Duodenal mucosa (tissue), 2 donors: ENCODE measurements around the gene SRGAP1.
"Not testable (repeated sequence)": the region's sequence is repeated elsewhere in the genome, so short reads cannot be mapped to it uniquely, and the experiment has no call there.

ENCODE experiments used
- H3K27ac ChIP-seq: one replicate; pipeline ENCODE4 v1.7.0; 2013; ENCODE audit warnings: low read depth, low read length
- H3K27me3 ChIP-seq, 2 donors: one replicate each; pipeline ENCODE4 v1.7.0; 2013; ENCODE audit warnings: low read length in 2 of 2, control low read depth in 1 of 2; ENCODE audit not compliant: insufficient read depth in 2 of 2, control insufficient read depth in 1 of 2
- H3K36me3 ChIP-seq, 2 donors: one replicate each; pipeline ENCODE4 v1.7.0; 2013; ENCODE audit warnings: low read length in 2 of 2, control low read depth in 1 of 2; ENCODE audit not compliant: insufficient read depth in 2 of 2, control insufficient read depth in 1 of 2
- H3K4me1 ChIP-seq, 2 donors: one replicate each; pipeline ENCODE4 v1.7.0; 2013; ENCODE audit warnings: low read length in 2 of 2, control low read depth in 1 of 2; ENCODE audit not compliant: insufficient read depth in 2 of 2, control insufficient read depth in 1 of 2
- H3K4me3 ChIP-seq, 2 donors: one replicate each; pipeline ENCODE4 v1.7.0; 2013; ENCODE audit warnings: low read length in 2 of 2, low read depth in 1 of 2
- H3K9ac ChIP-seq, 2 donors: one replicate each; pipeline ENCODE4 v1.7.0; 2013; ENCODE audit warnings: low read length in 2 of 2, low read depth in 1 of 2
- H3K9me3 ChIP-seq, 2 donors: one replicate each; pipeline ENCODE4 v1.7.0; 2013; ENCODE audit warnings: low read length in 2 of 2, control low read depth in 1 of 2; ENCODE audit not compliant: control insufficient read depth in 1 of 2

SRGAP1 gene

DNA sequence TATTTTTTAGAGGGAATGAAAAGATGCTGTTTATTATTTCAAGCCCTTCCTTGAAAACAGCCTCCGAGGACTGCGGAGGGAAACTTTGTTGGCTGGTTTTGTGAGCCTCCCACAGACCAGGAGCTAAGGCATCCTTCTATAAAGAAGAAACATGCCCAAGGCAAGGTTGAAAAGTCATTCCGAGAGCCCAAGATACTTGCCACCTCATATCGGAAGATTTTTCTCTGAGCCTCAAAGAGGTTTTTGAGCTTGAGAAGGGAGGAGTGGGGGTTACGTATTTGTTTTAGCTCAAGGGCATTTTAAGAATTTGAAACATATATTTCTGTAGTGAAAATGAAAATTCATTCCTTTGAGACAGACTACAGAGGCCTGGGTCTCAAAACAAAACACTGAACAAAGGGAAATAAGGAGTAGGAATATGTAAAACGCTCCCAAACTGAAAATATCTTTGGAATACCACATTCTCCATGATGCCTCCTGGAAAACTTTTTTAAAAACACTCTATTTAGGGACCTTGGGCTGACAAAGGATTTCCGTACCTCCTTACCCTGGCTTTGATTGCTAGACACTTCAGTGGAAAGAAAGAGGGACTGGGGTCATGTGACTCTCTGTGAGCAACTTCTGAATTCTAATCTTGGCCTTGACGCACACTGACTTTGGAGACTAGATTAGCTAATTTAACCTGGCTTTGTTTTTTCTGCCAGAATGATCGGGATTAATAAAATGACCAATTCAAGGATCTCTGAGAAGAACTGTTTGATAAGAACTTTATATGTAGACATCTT lies 180.9 kb downstream of the SRGAP1 start:
- no peaks in the 10 kb centered on the region for H3K27me3 ChIP-seq
- H3K27ac ChIP-seq, result no peak overlapping the region
- no peaks in the 10 kb centered on the region for H3K4me1 ChIP-seq
- H3K9me3 ChIP-seq, result no peaks in the 10 kb centered on the region
- peaks cover 0 to 3% of the 10 kb centered on the region in 2 donors for H3K36me3 ChIP-seq
- no peak overlapping the region for H3K9ac ChIP-seq
- H3K4me3 ChIP-seq, result no peak overlapping the region

DNA sequence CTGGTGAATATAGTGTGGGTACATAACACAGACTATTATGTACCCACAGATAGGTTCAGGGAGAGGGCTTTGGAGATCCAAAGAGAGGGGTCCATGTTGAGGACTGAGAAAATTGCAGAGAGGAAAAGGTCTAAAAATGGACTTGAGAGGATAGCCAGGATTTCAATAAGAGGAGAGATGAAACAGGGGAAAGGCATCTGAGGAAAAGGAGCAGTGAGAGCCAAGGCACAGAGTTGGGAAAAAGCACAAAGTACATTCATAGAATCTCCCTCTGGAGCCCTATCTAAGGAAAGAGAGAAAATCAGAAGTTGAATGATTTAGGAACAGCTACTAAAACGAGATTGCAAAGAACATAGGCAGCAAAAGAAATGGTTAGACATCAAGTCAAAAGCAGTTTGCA lies 182.8 kb downstream of the SRGAP1 start:
- Histone ChIP-seq H3K4me3 (no peak overlapping the region), H3K27ac (no peak overlapping the region), H3K9ac (no peak overlapping the region), H3K4me1 (no peaks in the 10 kb centered on the region), H3K9me3 (no peaks in the 10 kb centered on the region), H3K27me3 (no peaks in the 10 kb centered on the region), H3K36me3 (peaks cover 0 to 3% of the 10 kb centered on the region in 2 donors)

DNA sequence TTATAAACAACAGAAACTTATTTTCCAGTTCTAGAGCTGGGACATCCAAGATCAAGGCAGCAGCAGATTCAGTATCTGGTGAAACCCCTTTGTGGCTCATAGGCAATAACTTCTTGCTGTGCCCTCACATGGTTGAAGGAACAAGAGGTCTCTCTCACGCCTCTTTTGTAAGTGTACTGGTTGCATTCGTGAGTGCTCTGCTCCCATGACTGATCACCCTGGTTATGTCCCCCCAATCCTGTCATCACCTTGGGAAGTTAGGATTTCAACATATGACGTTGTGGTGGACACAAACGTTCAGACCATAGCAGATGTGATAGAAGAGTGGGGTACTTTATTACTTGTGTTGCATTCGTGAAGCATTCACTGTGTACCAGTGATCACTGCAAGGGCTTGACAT lies 184.0 kb downstream of the SRGAP1 start:
- Histone ChIP-seq H3K4me1 (no peaks in the 10 kb centered on the region), H3K27me3 (no peaks in the 10 kb centered on the region), H3K9ac (no peak overlapping the region), H3K4me3 (no peak overlapping the region), H3K36me3 (peaks cover 0 to 3% of the 10 kb centered on the region in 2 donors), H3K9me3 (no peaks in the 10 kb centered on the region), H3K27ac (no peak overlapping the region)

DNA sequence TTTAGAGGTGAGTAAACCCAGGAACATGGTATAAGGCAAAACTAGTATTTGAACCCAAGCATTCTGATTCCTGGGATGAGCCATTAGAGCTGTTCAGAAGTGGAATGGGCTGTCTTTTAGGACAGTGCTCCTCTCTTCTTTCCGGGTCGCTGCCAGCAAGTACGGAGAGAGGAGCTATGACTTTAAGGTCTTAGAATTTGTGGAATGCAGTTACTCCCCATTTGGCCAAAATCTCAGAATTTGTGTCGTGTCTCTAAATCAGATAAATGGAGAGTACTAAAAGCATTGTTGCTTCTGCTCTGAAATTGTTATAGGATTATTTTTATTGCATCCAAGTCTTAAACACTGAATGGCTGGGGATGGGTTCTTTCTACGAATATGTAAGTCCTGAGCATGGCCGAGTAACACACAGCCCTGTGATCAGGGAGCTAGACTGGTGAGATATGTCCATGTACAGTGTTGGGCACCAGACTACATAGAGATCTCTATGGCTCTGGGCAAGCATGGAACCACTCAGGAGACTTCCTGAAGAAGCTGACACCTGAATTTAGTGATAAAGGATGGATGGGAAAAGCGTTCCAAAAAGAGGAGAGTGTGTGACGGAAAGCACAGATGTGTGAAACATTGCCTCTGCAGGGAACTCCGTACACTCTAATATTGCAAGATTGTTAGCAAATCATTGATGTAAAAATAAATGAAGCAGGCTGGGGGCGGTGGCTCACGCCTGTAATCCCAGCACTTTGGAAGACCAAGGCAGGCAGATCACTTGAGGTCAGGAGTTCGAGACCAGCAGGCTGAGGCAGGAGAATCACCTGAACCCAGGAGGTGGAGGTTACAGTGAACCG lies 184.7 kb downstream of the SRGAP1 start:
- no peaks in the 10 kb centered on the region for H3K27me3 ChIP-seq
- H3K9ac ChIP-seq, result no peak overlapping the region
- H3K27ac ChIP-seq, result no peak overlapping the region

DNA sequence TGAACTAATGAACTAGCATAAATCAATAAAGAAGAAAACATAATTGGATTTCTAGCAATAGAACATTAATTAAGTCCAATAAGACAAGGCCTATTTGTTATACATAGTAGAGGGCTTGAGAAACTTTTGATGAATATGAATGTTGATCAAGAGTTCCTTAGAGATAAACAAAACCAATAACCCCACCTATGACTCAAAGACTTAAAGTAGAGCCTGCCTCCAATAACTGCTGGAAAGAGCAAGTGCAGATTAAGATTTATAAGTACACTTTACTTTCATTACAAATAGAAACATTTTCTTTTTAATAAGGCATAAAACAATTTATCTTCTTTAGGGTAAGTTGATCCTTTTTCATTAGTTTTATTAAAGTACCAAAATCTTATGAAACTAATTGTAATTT lies 185.7 kb downstream of the SRGAP1 start:
- Histone ChIP-seq H3K9ac (no peak overlapping the region), H3K36me3 (no peaks in the 10 kb centered on the region), H3K4me3 (no peak overlapping the region), H3K4me1 (no peaks in the 10 kb centered on the region), H3K27ac (no peak overlapping the region), H3K9me3 (no peaks in the 10 kb centered on the region), H3K27me3 (no peaks in the 10 kb centered on the region)

More for the DNA sequence above, 184.7 kb downstream of the SRGAP1 start:
- Histone ChIP-seq H3K36me3 (no peaks in the 10 kb centered on the region), H3K9me3 (no peaks in the 10 kb centered on the region), H3K4me1 (no peaks in the 10 kb centered on the region), H3K4me3 (no peak overlapping the region)

DNA sequence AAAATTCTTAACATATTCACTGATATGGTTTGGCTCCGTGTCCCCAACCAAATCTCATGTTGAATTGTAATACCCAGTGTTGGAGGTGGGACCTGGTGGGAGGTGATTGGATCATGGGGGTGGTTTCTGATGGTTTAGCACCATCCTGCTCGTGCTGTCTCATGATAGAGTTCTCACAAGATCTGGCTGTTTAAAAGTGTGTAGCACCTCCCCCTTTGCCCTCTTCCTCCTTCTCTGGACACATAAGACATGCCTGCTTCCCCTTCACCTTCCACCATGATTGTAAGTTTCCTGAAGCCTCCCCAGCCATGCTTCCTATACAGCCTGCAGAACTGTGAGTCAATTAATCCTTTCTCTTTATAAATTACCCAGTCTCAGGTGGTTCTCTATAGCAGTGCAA lies 189.6 kb downstream of the SRGAP1 start:
- not testable (repeated sequence) for H3K4me1 ChIP-seq, H3K9ac ChIP-seq, H3K36me3 ChIP-seq, H3K4me3 ChIP-seq, H3K27me3 ChIP-seq, H3K27ac ChIP-seq, H3K9me3 ChIP-seq

DNA sequence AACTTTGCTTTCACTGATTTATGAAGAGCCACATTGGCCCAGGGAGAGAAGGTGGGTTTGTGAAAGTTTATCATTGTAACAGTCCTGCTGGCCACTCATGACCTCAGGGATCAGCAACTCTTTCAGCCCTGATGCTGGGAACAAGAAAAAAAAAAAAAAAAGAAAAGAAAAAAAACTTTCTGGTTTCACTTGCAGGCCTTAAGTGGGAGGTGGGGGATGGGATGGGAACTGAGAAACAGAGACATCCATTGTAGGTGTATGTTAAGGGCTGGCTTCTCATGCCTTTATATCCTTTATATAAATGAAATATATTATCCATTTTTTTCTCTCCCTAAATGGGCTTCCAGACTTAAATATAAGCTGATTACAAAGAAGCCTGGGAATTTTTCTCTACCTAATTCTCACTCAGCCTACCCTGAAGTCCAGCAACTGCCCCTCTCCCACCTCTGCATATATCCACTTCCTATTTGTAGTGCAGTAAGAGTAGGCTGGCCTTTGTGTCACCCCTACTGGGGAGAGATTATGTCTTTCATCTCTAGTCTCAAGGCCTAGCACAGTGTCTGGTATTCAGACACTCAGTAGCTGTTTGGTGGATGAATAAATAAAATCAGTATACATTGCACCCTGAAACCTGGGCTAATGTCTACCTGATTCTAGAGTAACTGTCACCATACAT lies 190.5 kb downstream of the SRGAP1 start:
- Histone ChIP-seq H3K36me3 (no peaks in the 10 kb centered on the region), H3K4me1 (peaks cover 0 to 11% of the 10 kb centered on the region in 2 donors), H3K9me3 (no peaks in the 10 kb centered on the region), H3K4me3 (no peak overlapping the region), H3K27ac (no peak overlapping the region), H3K27me3 (no peaks in the 10 kb centered on the region), H3K9ac (no peak overlapping the region)

DNA sequence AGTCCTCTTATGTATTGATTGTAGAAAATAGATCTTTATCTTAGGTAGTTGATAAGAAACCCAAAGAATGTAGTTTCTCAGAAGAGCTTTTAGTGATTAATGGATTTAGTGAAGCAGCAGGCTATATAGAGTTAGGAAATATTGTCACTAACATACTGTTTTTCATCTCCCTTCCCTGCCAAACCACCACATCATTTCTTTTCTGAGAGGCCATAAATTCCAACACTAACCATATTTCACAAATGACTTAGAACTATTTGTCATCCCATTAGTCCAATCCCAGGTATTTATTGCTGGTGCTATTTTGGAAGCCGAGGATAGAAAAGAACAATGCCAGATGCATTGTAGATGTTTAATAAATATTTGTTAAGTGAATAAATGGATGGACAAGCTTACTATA lies 191.9 kb downstream of the SRGAP1 start:
- H3K4me3 ChIP-seq, result no peak overlapping the region
- no peaks in the 10 kb centered on the region for H3K36me3 ChIP-seq
- H3K27me3 ChIP-seq, result no peaks in the 10 kb centered on the region
- no peaks in the 10 kb centered on the region for H3K9me3 ChIP-seq
- H3K9ac ChIP-seq, result no peak overlapping the region
- H3K27ac ChIP-seq, result no peak overlapping the region
- peaks cover 0 to 13% of the 10 kb centered on the region in 2 donors for H3K4me1 ChIP-seq

DNA sequence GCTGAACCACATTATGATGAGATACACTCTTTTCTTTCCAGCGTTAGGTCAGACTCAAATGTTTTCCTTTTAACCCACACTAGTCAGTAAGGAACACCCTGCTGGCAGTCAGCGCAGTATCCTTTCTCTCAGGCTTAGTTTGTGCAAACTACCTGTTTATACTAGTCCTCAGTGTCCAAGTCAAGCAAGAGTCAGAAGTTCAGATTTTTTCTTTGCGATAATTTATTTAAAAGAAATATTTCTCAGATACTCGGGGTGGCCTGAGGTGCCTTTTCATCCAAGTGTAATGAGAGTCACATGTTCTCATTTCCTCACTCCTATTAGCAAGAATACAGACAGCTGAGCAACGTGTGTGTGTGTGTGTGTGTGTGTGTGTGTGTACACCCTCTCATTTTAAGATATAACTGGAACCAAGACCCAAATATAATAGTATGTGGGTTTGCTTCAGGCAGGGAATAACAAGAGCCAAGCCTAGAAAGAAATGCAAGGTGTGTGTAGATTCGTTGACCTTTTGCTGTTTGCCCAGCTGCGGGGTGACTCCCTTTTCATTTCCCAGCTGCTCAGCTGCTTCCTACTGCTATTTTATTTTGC lies 194.9 kb downstream of the SRGAP1 start:
- peak overlapping the region; percentile 6 to 15 for H3K4me3 ChIP-seq
- no peak overlapping the region for H3K9ac ChIP-seq
- no peaks in the 10 kb centered on the region for H3K27me3 ChIP-seq
- H3K9me3 ChIP-seq, result no peaks in the 10 kb centered on the region
- H3K36me3 ChIP-seq, result no peaks in the 10 kb centered on the region
- no peak overlapping the region for H3K27ac ChIP-seq
- peaks cover 0 to 19% of the 10 kb centered on the region in 2 donors for H3K4me1 ChIP-seq
